Neural cell (in vitro differentiated cells): ENCODE results near the gene KLK4.

ENCODE experiments used
- EP300 ChIP-seq: fragments of 450-650 bp; conservative IDR thresholded peaks from 2 replicates; pipeline ENCODE4 v1.6.1; 2014; ENCODE audit warnings: antibody characterized with exemption, mild to moderate bottlenecking, moderate library complexity; ENCODE audit not compliant: poor library complexity, severe bottlenecking
- EZH2 ChIP-seq: fragments of 200-600, 300-800 bp; shearing (Covaris generic), sonication (generic); IDR thresholded peaks from 2 replicates; pipeline ENCODE4 v1.6.1; 2014; ENCODE audit warnings: antibody characterized with exemption, low read length, borderline replicate concordance, mild to moderate bottlenecking; ENCODE audit not compliant: insufficient read depth, poor library complexity, severe bottlenecking
- RAD21 ChIP-seq: fragments of 450-650 bp; conservative IDR thresholded peaks from 2 replicates; pipeline ENCODE4 v1.6.1; 2014; ENCODE audit warnings: antibody characterized with exemption, mild to moderate bottlenecking, moderate library complexity
- TF ChIP-seq, protein P1 (sequence below): fragments of 450-650 bp; IDR thresholded peaks from 2 replicates; pipeline ENCODE4 v1.5.1; 2014; ENCODE audit warnings: antibody characterized with exemption, mild to moderate bottlenecking, moderate library complexity; ENCODE audit not compliant: poor library complexity, severe bottlenecking

GRCh38 chr19:50869479-50869878 lies 41.7 kb downstream of the KLK4 start:
- TF ChIP-seq, protein P1, sequence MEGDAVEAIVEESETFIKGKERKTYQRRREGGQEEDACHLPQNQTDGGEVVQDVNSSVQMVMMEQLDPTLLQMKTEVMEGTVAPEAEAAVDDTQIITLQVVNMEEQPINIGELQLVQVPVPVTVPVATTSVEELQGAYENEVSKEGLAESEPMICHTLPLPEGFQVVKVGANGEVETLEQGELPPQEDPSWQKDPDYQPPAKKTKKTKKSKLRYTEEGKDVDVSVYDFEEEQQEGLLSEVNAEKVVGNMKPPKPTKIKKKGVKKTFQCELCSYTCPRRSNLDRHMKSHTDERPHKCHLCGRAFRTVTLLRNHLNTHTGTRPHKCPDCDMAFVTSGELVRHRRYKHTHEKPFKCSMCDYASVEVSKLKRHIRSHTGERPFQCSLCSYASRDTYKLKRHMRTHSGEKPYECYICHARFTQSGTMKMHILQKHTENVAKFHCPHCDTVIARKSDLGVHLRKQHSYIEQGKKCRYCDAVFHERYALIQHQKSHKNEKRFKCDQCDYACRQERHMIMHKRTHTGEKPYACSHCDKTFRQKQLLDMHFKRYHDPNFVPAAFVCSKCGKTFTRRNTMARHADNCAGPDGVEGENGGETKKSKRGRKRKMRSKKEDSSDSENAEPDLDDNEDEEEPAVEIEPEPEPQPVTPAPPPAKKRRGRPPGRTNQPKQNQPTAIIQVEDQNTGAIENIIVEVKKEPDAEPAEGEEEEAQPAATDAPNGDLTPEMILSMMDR: no peak
- TF ChIP-seq EP300 (no peak), EZH2 (no peak), RAD21 (no peak)
